NCI-H2081 treated with DMSO at 0.1 percent for 48 hours (cell line): ENCODE measurements around the gene ZNF410.

Experiments used
- DNase-seq: peaks from one replicate; lab custom pipeline; 2025; lab: John Stamatoyannopoulos, UW

The ZNF410 gene

DNA sequence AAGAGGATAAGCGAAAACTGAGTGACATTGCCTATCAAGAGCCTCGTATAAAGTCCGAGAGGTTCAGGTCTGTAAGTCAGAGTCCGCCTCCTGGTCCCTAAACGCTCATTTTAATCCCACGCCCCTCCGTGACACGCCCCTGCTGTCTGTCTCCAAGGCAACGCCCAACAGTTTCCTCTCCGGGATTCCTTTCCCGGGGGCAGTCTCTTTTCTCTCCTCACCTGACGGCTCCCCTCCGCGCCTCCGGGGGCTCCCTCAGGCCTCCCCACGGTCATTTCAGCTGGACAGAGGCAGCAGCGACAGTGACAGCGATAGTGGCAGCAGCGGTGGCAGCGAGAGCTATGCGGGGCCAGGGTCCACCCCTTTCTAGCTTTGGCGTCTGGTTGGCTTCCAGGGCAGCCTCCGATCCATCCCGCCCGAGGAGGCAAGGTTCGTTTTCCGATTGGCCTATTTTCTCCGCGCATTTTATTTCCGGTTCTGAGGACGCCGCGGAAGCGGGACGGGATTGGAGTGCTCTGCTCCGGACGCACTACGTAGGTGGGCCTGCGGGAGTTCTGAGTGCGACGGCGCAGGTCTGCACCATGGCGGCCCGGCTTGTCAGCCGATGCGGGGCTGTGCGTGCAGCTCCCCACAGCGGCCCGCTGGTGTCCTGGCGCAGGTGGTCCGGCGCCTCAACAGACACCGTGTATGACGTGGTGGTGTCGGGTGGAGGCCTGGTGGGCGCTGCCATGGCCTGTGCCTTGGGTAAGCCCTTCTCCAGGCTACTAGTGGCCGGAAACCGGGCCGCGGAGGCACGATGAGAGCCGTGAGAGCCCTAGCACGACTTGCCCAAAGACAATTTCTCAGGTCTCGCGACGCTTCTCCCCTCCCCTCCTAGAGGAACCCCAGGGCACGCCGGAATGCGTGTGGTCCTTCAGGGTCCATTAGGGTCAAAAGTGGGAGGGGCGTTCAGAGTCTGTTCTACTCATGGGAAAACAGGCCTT, 63.4 kb downstream of the ZNF410 start, which contains the start of the genes COQ6 and FAM161B:
TSS of gene COQ6 (plus strand) at position 551 of the 983 bp plus-strand sequence. CDS start at position 582, 31 bp downstream.
TSS of gene FAM161B (minus strand) at position 343 of the 983 bp plus-strand sequence. CDS start at position 275, 68 bp downstream.
- peak; percentile 81 for DNase-seq

DNA sequence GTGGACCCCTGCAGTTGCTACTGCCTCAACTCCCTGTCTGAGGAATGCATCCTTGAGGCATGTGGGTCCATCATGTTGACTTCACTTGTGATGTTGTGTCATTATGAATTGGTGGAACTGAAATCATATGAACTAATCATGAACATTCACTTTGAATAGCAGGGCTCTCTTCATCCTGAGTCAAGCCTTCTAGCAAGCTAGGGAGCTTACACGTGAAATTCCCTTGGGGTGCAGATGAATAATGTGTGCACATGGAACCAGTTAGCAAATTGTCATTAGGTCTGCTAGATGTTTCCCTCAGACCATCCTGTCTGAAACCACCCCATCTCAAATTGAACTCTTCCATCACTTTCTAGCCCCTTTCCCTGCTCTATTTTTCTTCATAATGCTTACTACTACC, 67.1 kb downstream of the ZNF410 start:
- no peak for DNase-seq

DNA sequence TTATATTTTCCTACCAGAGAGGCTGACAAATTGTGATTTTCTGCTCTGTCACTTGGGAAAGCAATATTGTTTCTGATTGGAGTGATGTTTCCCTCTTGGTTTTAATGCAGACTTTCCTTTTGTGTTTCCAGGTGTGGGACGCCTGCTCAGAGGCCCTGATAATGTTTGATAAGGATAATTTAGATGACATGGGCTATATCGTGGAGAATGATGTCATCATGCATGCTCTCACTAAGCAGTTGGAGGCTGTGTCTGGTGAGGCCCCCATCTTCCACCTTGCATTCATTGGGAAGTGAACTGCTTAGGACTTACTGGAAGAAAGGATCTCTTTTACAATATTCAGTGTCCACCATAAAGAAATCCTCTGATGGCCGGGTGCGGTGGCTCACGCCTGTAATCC, 69.0 kb downstream of the ZNF410 start:
- DNase-seq = no peak

DNA sequence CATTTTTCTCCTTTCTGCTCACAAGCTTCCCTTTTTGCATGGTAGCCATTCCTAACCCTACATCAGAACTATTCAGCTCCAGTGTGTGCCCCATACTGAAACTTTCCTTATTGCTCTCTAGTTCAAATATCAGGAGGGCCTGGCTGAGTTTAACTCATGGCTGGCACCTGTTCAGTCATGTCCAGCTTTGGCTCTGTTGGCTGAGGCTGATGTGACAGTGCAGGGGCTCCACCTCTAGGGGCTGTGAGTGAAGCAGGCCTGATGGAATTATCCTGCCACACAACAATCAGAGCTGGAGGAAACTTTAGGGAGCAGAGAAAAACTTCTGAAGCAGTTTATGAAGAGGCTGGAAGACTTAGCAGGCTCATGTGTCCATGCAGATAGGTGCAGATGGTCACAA, 71.9 kb downstream of the ZNF410 start:
- no peak for DNase-seq

DNA sequence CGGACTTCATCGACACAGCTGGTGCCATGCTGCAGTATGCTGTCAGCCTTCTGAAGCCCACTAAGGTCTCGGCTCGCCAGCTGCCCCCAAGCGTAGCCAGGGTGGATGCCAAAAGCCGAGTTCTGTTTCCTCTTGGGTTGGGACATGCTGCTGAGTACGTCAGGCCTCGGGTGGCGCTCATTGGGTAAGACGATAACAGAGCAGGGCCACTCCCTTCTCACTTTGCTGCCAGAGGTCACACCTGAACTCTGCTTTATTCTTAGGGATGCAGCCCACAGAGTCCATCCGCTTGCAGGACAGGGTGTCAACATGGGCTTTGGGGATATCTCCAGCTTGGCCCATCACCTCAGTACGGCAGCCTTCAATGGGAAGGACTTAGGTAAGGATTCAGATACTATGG, 74.5 kb downstream of the ZNF410 start:
- no peak for DNase-seq

DNA sequence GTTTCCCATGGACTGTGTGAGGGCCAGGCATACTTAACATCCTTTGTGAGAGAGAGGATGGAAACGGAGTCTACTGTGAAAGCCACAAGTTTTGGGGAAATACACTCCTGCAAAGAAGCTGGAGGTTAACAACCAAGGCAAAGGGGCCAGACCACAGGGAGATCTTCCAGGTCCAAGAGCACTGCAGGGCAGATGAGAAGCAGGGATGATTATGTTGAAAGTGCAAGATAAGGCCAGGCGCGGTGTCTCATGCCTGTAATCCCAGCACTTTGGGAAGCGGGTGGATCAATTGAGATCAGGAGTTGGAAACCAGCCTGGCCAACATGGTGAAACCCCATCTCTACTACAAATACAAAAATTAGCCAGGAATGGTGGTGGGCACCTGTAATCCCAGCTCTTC, 78.6 kb downstream of the ZNF410 start:
- DNase-seq = no peak

DNA sequence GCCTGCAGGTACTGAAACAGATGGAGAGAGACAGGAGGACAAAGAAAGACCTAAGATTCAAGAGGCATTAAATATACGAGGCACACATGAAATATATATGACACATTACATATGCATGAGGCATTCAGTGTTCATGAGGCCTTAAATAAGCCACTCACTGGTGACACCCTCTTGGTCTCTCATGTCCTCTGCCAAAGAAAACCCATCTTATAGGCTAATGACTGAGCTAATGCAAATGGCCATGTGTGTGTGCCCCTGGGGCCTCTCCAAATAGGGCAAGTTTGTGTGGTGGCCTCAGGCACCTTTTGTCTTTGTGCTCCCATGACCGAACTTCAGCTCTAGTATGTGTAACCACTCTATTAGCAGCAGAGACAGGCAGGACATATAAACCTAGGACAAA, 82.2 kb downstream of the ZNF410 start:
- DNase-seq = no peak

DNA sequence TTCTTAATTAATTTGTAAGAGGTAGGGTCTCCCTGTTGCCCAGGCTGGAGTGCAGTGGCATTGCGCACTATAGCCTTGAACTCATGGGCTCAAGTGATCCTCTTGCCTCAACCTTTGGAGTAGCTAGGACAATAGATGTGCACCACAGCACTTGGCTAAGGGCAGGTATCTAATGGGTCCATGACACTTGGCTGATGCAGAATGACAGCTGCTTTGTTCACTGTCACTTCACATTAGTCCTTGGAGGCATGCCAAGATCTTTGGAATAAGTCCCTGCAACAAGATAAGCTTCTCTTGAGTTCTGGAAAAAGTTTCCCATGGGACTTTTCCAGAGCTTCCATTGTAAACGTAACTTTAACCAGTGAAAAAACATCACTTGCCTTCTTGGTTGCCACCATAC, 86.8 kb downstream of the ZNF410 start:
- DNase-seq = no peak

DNA sequence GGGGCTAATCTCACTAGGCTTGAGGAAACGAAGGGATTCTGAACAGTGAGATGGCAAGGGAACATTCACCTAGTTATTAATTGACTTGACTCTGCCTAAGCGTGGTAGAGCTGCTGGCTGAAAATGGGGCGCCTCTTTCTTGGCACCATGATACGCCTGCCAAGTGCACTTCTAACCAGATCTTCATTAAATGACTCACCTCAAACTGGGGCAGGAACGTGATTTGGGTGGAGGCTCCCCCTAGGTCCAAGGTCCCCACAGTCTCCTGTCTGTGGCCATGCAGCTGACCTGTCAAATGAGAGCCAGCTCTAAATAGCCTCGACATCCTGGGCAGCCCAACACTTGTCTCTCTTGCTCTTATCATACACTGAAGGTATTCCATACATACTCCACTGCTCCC, 89.5 kb downstream of the ZNF410 start:
- no peak for DNase-seq

DNA sequence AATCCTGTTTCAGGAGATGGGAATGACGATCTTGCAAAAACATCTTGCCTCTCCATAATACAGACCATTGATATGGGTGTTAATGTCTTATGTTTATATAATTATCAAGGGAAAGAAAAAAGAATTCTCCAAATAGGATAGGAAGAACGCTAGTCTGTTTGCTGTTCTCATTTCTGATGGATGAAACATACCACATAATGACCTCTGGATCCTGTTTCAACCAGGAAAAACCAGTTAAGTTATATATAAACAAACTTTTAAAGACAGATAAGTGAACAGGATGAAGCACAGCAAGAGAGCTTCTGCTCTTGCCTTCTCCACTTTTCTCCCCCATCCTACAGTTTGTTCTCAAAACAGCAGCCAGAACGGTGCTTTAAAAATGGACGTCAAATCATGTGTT, 91.2 kb downstream of the ZNF410 start:
- no peak for DNase-seq
